Lower leg skin (tissue), 3 donors: ENCODE data around the gene FOXI1.

ENCODE experiments used
- POLR2A ChIP-seq, 2 donors: fragments of 450-650 bp; IDR thresholded peaks; one replicate each; pipeline ENCODE4 v1.6.1; 2016 to 2017; ENCODE audit warnings: antibody characterized with exemption in 2 of 2, mild to moderate bottlenecking in 1 of 2, moderate library complexity in 1 of 2
- TF ChIP-seq, protein P1 (sequence below), 3 donors: fragments of 450-650 bp; IDR thresholded peaks; one replicate each; pipeline ENCODE4 v1.5.1; 2016; ENCODE audit warnings: antibody characterized with exemption in 3 of 3, mild to moderate bottlenecking in 3 of 3, moderate library complexity in 2 of 3

DNA sequence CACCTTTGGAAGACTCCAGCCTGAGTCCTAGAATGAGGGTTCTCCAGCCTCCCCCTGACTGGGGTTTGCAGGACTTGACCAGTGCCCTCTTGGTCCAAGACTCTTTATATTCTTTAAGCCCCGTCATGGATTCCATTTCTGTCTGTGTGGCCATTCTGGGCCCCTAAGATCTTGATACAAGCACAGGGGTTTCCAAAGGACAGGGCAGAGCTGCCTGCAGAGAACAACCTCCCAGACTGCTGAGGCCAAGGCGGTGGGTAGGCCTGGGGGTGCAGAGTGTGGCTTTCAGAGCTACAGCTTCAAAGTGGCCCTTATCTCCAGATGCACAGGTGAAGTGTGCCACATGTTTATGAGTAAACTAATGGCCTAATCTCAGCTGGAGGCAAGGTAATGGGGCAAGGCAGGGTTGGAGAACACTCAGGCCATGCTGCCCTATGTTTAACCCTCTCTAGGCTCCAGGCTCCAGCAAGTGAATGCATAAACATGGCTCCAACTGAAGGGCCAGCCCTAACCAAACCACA lies 32.1 kb downstream of the FOXI1 start:
- TF ChIP-seq POLR2A (IDR thresholded peaks at IDR 0.05): no peak
- TF ChIP-seq, protein P1, sequence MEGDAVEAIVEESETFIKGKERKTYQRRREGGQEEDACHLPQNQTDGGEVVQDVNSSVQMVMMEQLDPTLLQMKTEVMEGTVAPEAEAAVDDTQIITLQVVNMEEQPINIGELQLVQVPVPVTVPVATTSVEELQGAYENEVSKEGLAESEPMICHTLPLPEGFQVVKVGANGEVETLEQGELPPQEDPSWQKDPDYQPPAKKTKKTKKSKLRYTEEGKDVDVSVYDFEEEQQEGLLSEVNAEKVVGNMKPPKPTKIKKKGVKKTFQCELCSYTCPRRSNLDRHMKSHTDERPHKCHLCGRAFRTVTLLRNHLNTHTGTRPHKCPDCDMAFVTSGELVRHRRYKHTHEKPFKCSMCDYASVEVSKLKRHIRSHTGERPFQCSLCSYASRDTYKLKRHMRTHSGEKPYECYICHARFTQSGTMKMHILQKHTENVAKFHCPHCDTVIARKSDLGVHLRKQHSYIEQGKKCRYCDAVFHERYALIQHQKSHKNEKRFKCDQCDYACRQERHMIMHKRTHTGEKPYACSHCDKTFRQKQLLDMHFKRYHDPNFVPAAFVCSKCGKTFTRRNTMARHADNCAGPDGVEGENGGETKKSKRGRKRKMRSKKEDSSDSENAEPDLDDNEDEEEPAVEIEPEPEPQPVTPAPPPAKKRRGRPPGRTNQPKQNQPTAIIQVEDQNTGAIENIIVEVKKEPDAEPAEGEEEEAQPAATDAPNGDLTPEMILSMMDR (IDR thresholded peaks at IDR 0.05): no peak
